Measurements from ENCODE around the gene CMKLR1.

The CMKLR1 gene

GRCh38 chr12:108297424-108297823, 41.7 kb downstream of the CMKLR1 start:
- TF ChIP-seq SIN3A (IDR thresholded peaks at IDR 0.05; ENCODE audit: borderline replicate concordance, insufficient read depth, low read length) (no peak), FOXP2 (optimal IDR thresholded peaks at IDR 0.05; ENCODE audit: borderline replicate concordance, extremely low read depth, extremely low read length, insufficient read depth) (no peak), TAF1 (IDR thresholded peaks at IDR 0.05; ENCODE audit: borderline replicate concordance, insufficient read depth, low read length) (no peak), POLR2AphosphoS5 (IDR thresholded peaks at IDR 0.05; ENCODE audit: low read depth, low read length) (no peak), REST (IDR thresholded peaks at IDR 0.05; ENCODE audit: insufficient read depth in 1 of 2, low read depth in 2 of 2, low read length in 2 of 2) (no peak)

GRCh38 chr12:108296945-108297344, 42.2 kb downstream of the CMKLR1 start:
- TF ChIP-seq SIN3A (IDR thresholded peaks at IDR 0.05; ENCODE audit: borderline replicate concordance, insufficient read depth, low read length) = no peak
- TF ChIP-seq REST (IDR thresholded peaks at IDR 0.05; ENCODE audit: insufficient read depth in 1 of 2, low read depth in 2 of 2, low read length in 2 of 2) = no peak
- TF ChIP-seq POLR2AphosphoS5 (IDR thresholded peaks at IDR 0.05; ENCODE audit: low read depth, low read length) = no peak
- TF ChIP-seq FOXP2 (optimal IDR thresholded peaks at IDR 0.05; ENCODE audit: borderline replicate concordance, extremely low read depth, extremely low read length, insufficient read depth) = no peak

DNA sequence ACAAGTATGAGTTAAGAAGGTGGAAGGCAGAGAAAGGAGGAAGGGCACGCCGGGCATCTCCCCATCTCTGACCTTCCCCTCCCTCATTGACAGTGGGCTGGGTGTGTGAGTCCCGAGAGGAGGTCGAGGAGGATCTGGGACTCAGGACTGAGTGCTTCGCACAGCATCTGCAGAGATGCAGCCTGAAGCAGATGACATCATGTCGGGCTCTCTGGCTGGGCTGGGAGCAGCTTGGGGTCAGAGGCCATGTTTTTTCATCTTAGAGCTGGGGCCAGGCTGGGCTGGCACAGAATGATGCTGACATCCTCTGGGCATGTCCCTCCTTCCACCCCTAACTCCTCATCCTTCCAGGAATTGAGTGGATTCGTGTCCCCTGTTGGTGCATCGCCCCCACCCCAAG, 43.5 kb downstream of the CMKLR1 start:
- TF ChIP-seq SIN3A (IDR thresholded peaks at IDR 0.05; ENCODE audit: borderline replicate concordance, insufficient read depth, low read length) (no peak), TAF1 (IDR thresholded peaks at IDR 0.05; ENCODE audit: borderline replicate concordance, insufficient read depth, low read length) (no peak), FOXP2 (optimal IDR thresholded peaks at IDR 0.05; ENCODE audit: borderline replicate concordance, extremely low read depth, extremely low read length, insufficient read depth) (no peak), REST (IDR thresholded peaks at IDR 0.05; ENCODE audit: insufficient read depth in 1 of 2, low read depth in 2 of 2, low read length in 2 of 2) (no peak), POLR2AphosphoS5 (IDR thresholded peaks at IDR 0.05; ENCODE audit: low read depth, low read length) (no peak)

- TF ChIP-seq REST (IDR thresholded peaks at IDR 0.05; ENCODE audit: insufficient read depth in 1 of 2, low read depth in 2 of 2, low read length in 2 of 2) (no peak), SIN3A (IDR thresholded peaks at IDR 0.05; ENCODE audit: borderline replicate concordance, insufficient read depth, low read length) (no peak), FOXP2 (optimal IDR thresholded peaks at IDR 0.05; ENCODE audit: borderline replicate concordance, extremely low read depth, extremely low read length, insufficient read depth) (no peak), POLR2AphosphoS5 (IDR thresholded peaks at IDR 0.05; ENCODE audit: low read depth, low read length) (no peak), TAF1 (IDR thresholded peaks at IDR 0.05; ENCODE audit: borderline replicate concordance, insufficient read depth, low read length) (no peak)
These were observed 49.6 kb downstream of the CMKLR1 start for GRCh38 chr12:108289350-108290161.
